TTC549 (cell line): Measurements from ENCODE around the gene PROCA1.
A peak's percentile ranks its signal among the peaks of the same experiment; 100 is the strongest.

ENCODE experiments used
- FAIRE-seq: peaks from 2 replicates; lab custom pipeline; 2012; peaks lifted over from hg19 to GRCh38; lab: Jason Lieb, UNC

PROCA1 gene

GRCh38 chr17:28711723-28712031, at the start of gene PROCA1:
Gene PROCA1, minus strand, starts transcription at chr17:28711888. Its CDS starts 228 bp downstream, at chr17:28711660.
- no peak for FAIRE-seq

GRCh38 chr17:28760601-28761562, 49.2 kb upstream of the PROCA1 start:
- no peak for FAIRE-seq

GRCh38 chr17:28759256-28759865, 47.7 kb upstream of the PROCA1 start:
- no peak for FAIRE-seq

GRCh38 chr17:28758411-28759121, 46.9 kb upstream of the PROCA1 start:
- FAIRE-seq: no peak

GRCh38 chr17:28756049-28756804, 44.5 kb upstream of the PROCA1 start:
- no peak for FAIRE-seq

- FAIRE-seq: no peak
Measured at GRCh38 chr17:28755486-28755885, 43.8 kb upstream of the PROCA1 start.

- no peak for FAIRE-seq
Measured at GRCh38 chr17:28751600-28752366, 40.1 kb upstream of the PROCA1 start.

- peak; percentile 77 for FAIRE-seq
Measured at GRCh38 chr17:28750178-28751047, 38.7 kb upstream of the PROCA1 start.

GRCh38 chr17:28749516-28750177, 38.0 kb upstream of the PROCA1 start:
- no peak for FAIRE-seq

- no peak for FAIRE-seq
Measured at GRCh38 chr17:28748852-28749515, 37.3 kb upstream of the PROCA1 start.

GRCh38 chr17:28747801-28748750, 36.4 kb upstream of the PROCA1 start:
- no peak for FAIRE-seq

GRCh38 chr17:28747051-28747691, 35.5 kb upstream of the PROCA1 start:
- FAIRE-seq: no peak

GRCh38 chr17:28746611-28747050, 34.9 kb upstream of the PROCA1 start:
- no peak for FAIRE-seq

GRCh38 chr17:28745786-28746411, 34.2 kb upstream of the PROCA1 start:
- no peak for FAIRE-seq

GRCh38 chr17:28744972-28745785, 33.5 kb upstream of the PROCA1 start:
- FAIRE-seq: no peak
